H9 (cell line): ENCODE data around the gene ARF5. TPM values are rescaled to one million over a fixed set of nuclear protein-coding genes. Genes with fewer than 3 reads are reported as not detected.

Source experiments
- DNase-seq: peaks from one replicate; pipeline ENCODE4 v3.0.0-alpha.2; 2017
- H2AFZ ChIP-seq: one replicate; pipeline ENCODE4 v1.6.1; 2013; ENCODE audit warnings: mild to moderate bottlenecking, low read length, control low read depth, moderate library complexity
- H2AK5ac ChIP-seq: 2 replicates; pipeline ENCODE4 v1.6.1; 2013; ENCODE audit warnings: low read length, control low read depth, mixed read lengths; ENCODE audit not compliant: insufficient read length
- H2BK120ac ChIP-seq: one replicate; pipeline ENCODE4 v1.6.1; 2013; ENCODE audit warnings: low read depth, mild to moderate bottlenecking, low read length, control low read depth, inconsistent platforms; ENCODE audit not compliant: poor library complexity, severe bottlenecking
- H2BK12ac ChIP-seq: 2 replicates; pipeline ENCODE4 v1.6.1; 2013; ENCODE audit warnings: low read length, control low read depth, mixed read lengths, low read depth; ENCODE audit not compliant: insufficient read length
- H2BK15ac ChIP-seq: 2 replicates; pipeline ENCODE4 v1.6.1; 2013; ENCODE audit warnings: low read depth, low read length, control low read depth
- H2BK20ac ChIP-seq: one replicate; pipeline ENCODE4 v1.6.1; 2013; ENCODE audit warnings: low read depth, mild to moderate bottlenecking, low read length, control low read depth, inconsistent platforms; ENCODE audit not compliant: poor library complexity, severe bottlenecking
- H2BK5ac ChIP-seq: 2 replicates; pipeline ENCODE4 v1.6.1; 2013; ENCODE audit warnings: low read length, control low read depth, mixed read lengths; ENCODE audit not compliant: insufficient read length
- H3K14ac ChIP-seq: 2 replicates; pipeline ENCODE4 v1.6.1; 2013; ENCODE audit warnings: low read length, control low read depth; ENCODE audit not compliant: insufficient read depth
- H3K18ac ChIP-seq: 2 replicates; pipeline ENCODE4 v1.6.1; 2013; ENCODE audit warnings: low read depth, mild to moderate bottlenecking, mixed read lengths, low read length, control low read depth; ENCODE audit not compliant: insufficient read length
- H3K23ac ChIP-seq: 2 replicates; pipeline ENCODE4 v1.6.1; 2013; ENCODE audit warnings: low read length, control low read depth, mixed read lengths, low read depth; ENCODE audit not compliant: insufficient read length
- H3K23me2 ChIP-seq: 2 replicates; pipeline ENCODE4 v1.6.1; 2013; ENCODE audit warnings: low read depth, mild to moderate bottlenecking, mixed read lengths, low read length, control low read depth; ENCODE audit not compliant: insufficient read length, poor library complexity, severe bottlenecking
- H3K27ac ChIP-seq: 2 replicates; pipeline ENCODE4 v1.5.1; 2013; ENCODE audit warnings: low read length, control low read depth, mixed read lengths, low read depth; ENCODE audit not compliant: insufficient read length
- H3K27me3 ChIP-seq: 2 replicates; pipeline ENCODE4 v1.6.1; 2013; ENCODE audit warnings: low read length, control low read depth, inconsistent platforms; ENCODE audit not compliant: insufficient read depth
- H3K4ac ChIP-seq: 2 replicates; pipeline ENCODE4 v1.6.1; 2013; ENCODE audit warnings: low read depth, mild to moderate bottlenecking, control low read depth, inconsistent platforms, low read length, moderate library complexity
- H3K4me1 ChIP-seq: 2 replicates; pipeline ENCODE4 v1.6.1; 2013; ENCODE audit warnings: low read length, control low read depth, inconsistent platforms; ENCODE audit not compliant: insufficient read depth
- H3K4me2 ChIP-seq: 2 replicates; pipeline ENCODE4 v1.6.1; 2013; ENCODE audit warnings: low read length, control low read depth, mixed read lengths; ENCODE audit not compliant: insufficient read length, insufficient read depth
- H3K56ac ChIP-seq: 2 replicates; pipeline ENCODE4 v1.6.1; 2013; ENCODE audit warnings: low read depth, mild to moderate bottlenecking, mixed read lengths, low read length, control low read depth; ENCODE audit not compliant: insufficient read length
- H3K79me1 ChIP-seq: 2 replicates; pipeline ENCODE4 v1.6.1; 2013; ENCODE audit warnings: low read depth, mild to moderate bottlenecking, moderate library complexity, low read length, control low read depth, inconsistent platforms; ENCODE audit not compliant: insufficient read depth, poor library complexity, severe bottlenecking
- H3K79me2 ChIP-seq: 2 replicates; pipeline ENCODE4 v1.6.1; 2013; ENCODE audit warnings: low read length, control low read depth, inconsistent platforms; ENCODE audit not compliant: insufficient read depth
- H3K9ac ChIP-seq: 2 replicates; pipeline ENCODE4 v1.6.1; 2013; ENCODE audit warnings: low read length, control low read depth, mixed read lengths; ENCODE audit not compliant: insufficient read length; ENCODE audit errors: extremely low read depth
- H3K9me3 ChIP-seq: one replicate; pipeline ENCODE4 v1.6.1; 2013; ENCODE audit warnings: low read depth, low read length, inconsistent platforms; ENCODE audit not compliant: control insufficient read depth
- H3T11ph ChIP-seq: one replicate; pipeline ENCODE4 v1.6.1; 2013; ENCODE audit warnings: mild to moderate bottlenecking, low read length, control low read depth, inconsistent platforms
- H4K20me1 ChIP-seq: one replicate; pipeline ENCODE4 v1.6.1; 2013; ENCODE audit not compliant: control insufficient read depth, insufficient read length, insufficient read depth
- H4K5ac ChIP-seq: 2 replicates; pipeline ENCODE4 v1.6.1; 2013; ENCODE audit warnings: low read depth, mild to moderate bottlenecking, mixed read lengths, low read length, control low read depth; ENCODE audit not compliant: insufficient read length
- H4K8ac ChIP-seq: replicated peaks from 2 replicates; pipeline ENCODE4 v1.6.1; 2013; ENCODE audit warnings: low read length, control low read depth, mixed read lengths, low read depth; ENCODE audit not compliant: insufficient read length
- H4K91ac ChIP-seq: 2 replicates; pipeline ENCODE4 v1.6.1; 2013; ENCODE audit warnings: low read depth, mild to moderate bottlenecking, moderate library complexity, mixed read lengths, low read length, control low read depth; ENCODE audit not compliant: insufficient read length
- H3K27ac Mint-ChIP-seq, 3 experiments: 2 replicates in 2 of 3; 3 replicates in 1 of 3; pipeline ENCODE4 v1.8.0; 2020 to 2021; ENCODE audit warnings: mixed read lengths in 3 of 3, mild to moderate bottlenecking in 1 of 3, moderate library complexity in 1 of 3
- H3K27me3 Mint-ChIP-seq: 2 replicates; pipeline ENCODE4 v1.8.0; 2021; ENCODE audit warnings: low read depth, mild to moderate bottlenecking, moderate library complexity, mixed read lengths
- H3K36me3 Mint-ChIP-seq, 3 experiments: 2 replicates in 2 of 3; 3 replicates in 1 of 3; pipeline ENCODE4 v1.8.0; 2020 to 2021; ENCODE audit warnings: low read depth in 3 of 3, mixed read lengths in 3 of 3; ENCODE audit not compliant: insufficient read depth in 1 of 3
- H3K4me1 Mint-ChIP-seq, 2 experiments: 2 replicates each; pipeline ENCODE4 v1.8.0; 2020; ENCODE audit warnings: mixed read lengths in 2 of 2
- H3K4me3 Mint-ChIP-seq, 2 experiments: 2 replicates in 1 of 2; 3 replicates in 1 of 2; pipeline ENCODE4 v1.8.0; 2020 to 2021; ENCODE audit warnings: mild to moderate bottlenecking in 2 of 2, mixed read lengths in 2 of 2, moderate library complexity in 1 of 2
- H3K9me3 Mint-ChIP-seq, 2 experiments: 2 replicates in 1 of 2; 3 replicates in 1 of 2; pipeline ENCODE4 v1.8.0; 2020; ENCODE audit warnings: mild to moderate bottlenecking in 2 of 2, mixed read lengths in 2 of 2, moderate library complexity in 1 of 2
- CTCF ChIP-seq: fragments of 200-600 bp; sonication (generic); conservative IDR thresholded peaks from 3 replicates; pipeline ENCODE4 v1.8.0; 2021; ENCODE audit warnings: antibody characterized with exemption, mild to moderate bottlenecking
- WGBS: extraction: QIAGEN DNeasy Blood & Tissue Kit; methylation state at CpG from one replicate; pipeline ENCODE4 v1.1.7; 2013; ENCODE audit warnings: missing lambda C conversion rate, low lambda C conversion rate, mixed read lengths; ENCODE audit not compliant: insufficient read length; ENCODE audit errors: extremely low coverage; 5-methylcytosine and 5-hydroxymethylcytosine counted together
- total RNA-seq: library from RNA; stranded (reverse); gene quantifications from 2 replicates; pipeline ENCODE4 v1.2.1, GENCODE V29; 2021

The ARF5 gene
- total RNA-seq, 1 experiment from 2014 or later = 169 TPM

- Histone ChIP-seq H2AFZ (no peak overlapping the region), H2BK12ac (no peak overlapping the region), H3K27ac (no peak overlapping the region), H2BK20ac (no peak overlapping the region), H3K79me2 (no peaks in the 10 kb centered on the region), H3K4me1 (no peaks in the 10 kb centered on the region), H3K18ac (no peak overlapping the region), H4K91ac (no peak overlapping the region), H3K79me1 (no peaks in the 10 kb centered on the region), H2BK15ac (no peak overlapping the region), H3T11ph (no peak overlapping the region), H2BK120ac (no peak overlapping the region), H2BK5ac (no peak overlapping the region), H3K9me3 (no peaks in the 10 kb centered on the region), H3K56ac (no peak overlapping the region), H2AK5ac (no peak overlapping the region), H3K23ac (no peak overlapping the region), H3K4ac (no peak overlapping the region), H4K8ac (no peak overlapping the region), H3K14ac (no peak overlapping the region), H3K27me3 (no peaks in the 10 kb centered on the region), H3K4me2 (no peak overlapping the region), H4K5ac (no peak overlapping the region), H3K9ac (no peak overlapping the region), H4K20me1 (no peaks in the 10 kb centered on the region), H3K23me2 (no peaks in the 10 kb centered on the region)
- Mint-ChIP-seq H3K27me3 (peaks cover 18% of the 10 kb centered on the region), H3K27ac (no peak overlapping the region), H3K36me3 (no peaks in the 10 kb centered on the region), H3K4me3 (no peak overlapping the region), H3K9me3 (no peaks in the 10 kb centered on the region), H3K4me1 (no peaks in the 10 kb centered on the region)
- DNase-seq = no peak
- TF ChIP-seq CTCF = no peak
- no CpG with 5 or more reads among the region's 3 CpGs for WGBS
Measured at GRCh38 chr7:127635659-127636285, 47.6 kb downstream of the ARF5 start.
